Measurements from ENCODE around the gene KREMEN1.

KREMEN1 gene

GRCh38 chr22:29070490-29070889 is 2.3 kb upstream of the KREMEN1 start:
- TF ChIP-seq EZH2 (IDR thresholded peaks at IDR 0.05): no peak
- TF ChIP-seq FOXP2 (optimal IDR thresholded peaks at IDR 0.05; ENCODE audit: control extremely low read depth, extremely low read length, insufficient read depth): no peak
- no peak for TF ChIP-seq POLR2AphosphoS5 (IDR thresholded peaks at IDR 0.05; ENCODE audit: borderline replicate concordance, low read depth, low read length)
- no peak for DNase-seq (ENCODE audit: low read depth, low spot score)
- H3K9me3 ChIP-seq (ENCODE audit: low read depth, low read length): no peaks in the 10 kb centered on the region
- no peak overlapping the region for H3K4me3 ChIP-seq
- no peak overlapping the region for H3K27ac ChIP-seq
- H3K9ac ChIP-seq (ENCODE audit: insufficient read length): no peak overlapping the region
- no peaks in the 10 kb centered on the region for H3K36me3 ChIP-seq (ENCODE audit: insufficient read depth, low read length)

GRCh38 chr22:29071261-29072045 is 1.4 kb upstream of the KREMEN1 start:
- no peak for DNase-seq (ENCODE audit: low read depth, low spot score)
- Histone ChIP-seq H3K9me3 (ENCODE audit: low read depth, low read length) (no peaks in the 10 kb centered on the region), H3K4me3 (no peak overlapping the region), H3K9ac (ENCODE audit: insufficient read length) (no peak overlapping the region), H3K36me3 (ENCODE audit: insufficient read depth, low read length) (no peaks in the 10 kb centered on the region), H3K27ac (no peak overlapping the region)
- TF ChIP-seq POLR2AphosphoS5 (IDR thresholded peaks at IDR 0.05; ENCODE audit: borderline replicate concordance, low read depth, low read length) (peak; percentile 26; the same call in 1 of the 2 replicates), FOXP2 (optimal IDR thresholded peaks at IDR 0.05; ENCODE audit: control extremely low read depth, extremely low read length, insufficient read depth) (no peak)

- H3K9me3 ChIP-seq (ENCODE audit: low read depth, low read length): no peaks in the 10 kb centered on the region
- H3K9ac ChIP-seq (ENCODE audit: insufficient read length): no peak overlapping the region
- no peak for DNase-seq (ENCODE audit: low read depth, low spot score)
- H3K36me3 ChIP-seq (ENCODE audit: insufficient read depth, low read length): no peaks in the 10 kb centered on the region
- TF ChIP-seq FOXP2 (optimal IDR thresholded peaks at IDR 0.05; ENCODE audit: control extremely low read depth, extremely low read length, insufficient read depth) (no peak), EZH2 (IDR thresholded peaks at IDR 0.05) (no peak), POLR2AphosphoS5 (IDR thresholded peaks at IDR 0.05; ENCODE audit: borderline replicate concordance, low read depth, low read length) (no peak)
- H3K4me3 ChIP-seq: peak overlapping the region; percentile 64
- no peak overlapping the region for H3K27ac ChIP-seq
Measured at GRCh38 chr22:29072193-29072978, 449 bp upstream of the KREMEN1 start.

- H3K27ac ChIP-seq: no peak overlapping the region
- DNase-seq (ENCODE audit: low read depth, low spot score): no peak
- peak overlapping the region; percentile 73 for H3K9ac ChIP-seq (ENCODE audit: insufficient read length)
Measured at GRCh38 chr22:29073618-29074275, 912 bp downstream of the KREMEN1 start.

GRCh38 chr22:29074276-29074772 is 1.5 kb downstream of the KREMEN1 start:
- Histone ChIP-seq H3K27ac (no peak overlapping the region), H3K4me3 (peak overlapping the region; percentile 14; the same call in 1 of the 2 replicates), H3K9me3 (ENCODE audit: low read depth, low read length) (no peaks in the 10 kb centered on the region), H3K9ac (ENCODE audit: insufficient read length) (no peak overlapping the region), H3K36me3 (ENCODE audit: insufficient read depth, low read length) (no peaks in the 10 kb centered on the region)
- TF ChIP-seq POLR2AphosphoS5 (IDR thresholded peaks at IDR 0.05; ENCODE audit: borderline replicate concordance, low read depth, low read length) (no peak), FOXP2 (optimal IDR thresholded peaks at IDR 0.05; ENCODE audit: control extremely low read depth, extremely low read length, insufficient read depth) (no peak), EZH2 (IDR thresholded peaks at IDR 0.05) (no peak)
- DNase-seq (ENCODE audit: low read depth, low spot score): no peak

More at GRCh38 chr22:29073618-29074275, 912 bp downstream of the KREMEN1 start:
- TF ChIP-seq POLR2AphosphoS5 (IDR thresholded peaks at IDR 0.05; ENCODE audit: borderline replicate concordance, low read depth, low read length) (no peak), EZH2 (IDR thresholded peaks at IDR 0.05) (no peak), FOXP2 (optimal IDR thresholded peaks at IDR 0.05; ENCODE audit: control extremely low read depth, extremely low read length, insufficient read depth) (no peak)
- no peaks in the 10 kb centered on the region for H3K36me3 ChIP-seq (ENCODE audit: insufficient read depth, low read length)
- no peaks in the 10 kb centered on the region for H3K9me3 ChIP-seq (ENCODE audit: low read depth, low read length)
- peak overlapping the region; percentile 82 for H3K4me3 ChIP-seq

- DNase-seq (ENCODE audit: low read depth, low spot score): no peak
- Histone ChIP-seq H3K9me3 (ENCODE audit: low read depth, low read length) (no peaks in the 10 kb centered on the region), H3K36me3 (ENCODE audit: insufficient read depth, low read length) (no peaks in the 10 kb centered on the region), H3K27ac (peak overlapping the region; percentile 96), H3K4me3 (peak overlapping the region; percentile 25; the same call in 1 of the 2 replicates), H3K9ac (ENCODE audit: insufficient read length) (peak overlapping the region; percentile 25)
- no peak for TF ChIP-seq FOXP2 (optimal IDR thresholded peaks at IDR 0.05; ENCODE audit: control extremely low read depth, extremely low read length, insufficient read depth)
- no peak for TF ChIP-seq EZH2 (IDR thresholded peaks at IDR 0.05)
Measured at GRCh38 chr22:29078036-29078868, 5.4 kb downstream of the KREMEN1 start.

- no peak for DNase-seq (ENCODE audit: low read depth, low spot score)
- TF ChIP-seq FOXP2 (optimal IDR thresholded peaks at IDR 0.05; ENCODE audit: control extremely low read depth, extremely low read length, insufficient read depth): no peak
- TF ChIP-seq POLR2AphosphoS5 (IDR thresholded peaks at IDR 0.05; ENCODE audit: borderline replicate concordance, low read depth, low read length): no peak
- no peak for TF ChIP-seq EZH2 (IDR thresholded peaks at IDR 0.05)
- peak overlapping the region; percentile 96 for H3K27ac ChIP-seq
- peak overlapping the region; percentile 33 for H3K9ac ChIP-seq (ENCODE audit: insufficient read length)
- H3K36me3 ChIP-seq (ENCODE audit: insufficient read depth, low read length): no peaks in the 10 kb centered on the region
- no peaks in the 10 kb centered on the region for H3K9me3 ChIP-seq (ENCODE audit: low read depth, low read length)
- H3K4me3 ChIP-seq: peak overlapping the region; percentile 53
Measured at GRCh38 chr22:29078869-29079207, 6.0 kb downstream of the KREMEN1 start.

Measured in SK-N-MC (cell line).